ENCODE results near the gene MFSD6L.

DNA sequence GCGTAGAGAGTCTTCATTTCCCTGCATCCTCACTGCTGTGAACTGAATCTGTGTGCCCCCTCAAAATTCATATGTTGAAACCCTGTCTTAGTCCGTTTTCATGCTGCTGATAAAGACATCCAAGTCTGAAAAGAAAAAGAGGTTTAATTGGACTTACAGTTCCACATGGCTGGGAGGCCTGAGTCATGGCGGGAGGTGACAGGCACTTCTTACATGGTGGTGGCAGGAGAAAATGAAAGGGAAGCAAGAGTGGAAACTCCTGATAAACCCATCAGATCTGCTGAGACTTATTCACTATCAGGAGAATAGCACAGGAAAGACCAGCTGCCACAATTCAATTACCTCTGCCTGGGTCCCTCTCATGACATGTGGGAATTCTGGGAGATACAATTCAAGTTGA lies 51.4 kb downstream of the MFSD6L start:
- no peak for TF ChIP-seq GATA2 (IDR thresholded peaks at IDR 0.05; ENCODE audit: low read depth, low read length)
- no peak for TF ChIP-seq GATA3 (IDR thresholded peaks at IDR 0.05; ENCODE audit: low read depth, low read length)

Data from SH-SY5Y (cell line).